ENCODE measurements around the gene ITGA7. TPM values are rescaled to one million over a fixed set of nuclear protein-coding genes. Genes with fewer than 3 reads are reported as not detected.

ITGA7 gene
- total RNA-seq, 6 donors from 2014 or later: 4.6 to 30.4 (median 9.0) TPM

GRCh38 chr12:55670276-55670675, 37.4 kb downstream of the ITGA7 start:
- no peaks in the 10 kb centered on the region for H3K9me3 ChIP-seq
- no peak overlapping the region for H3K27ac ChIP-seq
- ATAC-seq (ENCODE audit: low FRiP score in 2 of 2): no peak
- TF ChIP-seq POLR2A (IDR thresholded peaks at IDR 0.05) (no peak), POLR2AphosphoS5 (IDR thresholded peaks at IDR 0.05) (no peak), EP300 (IDR thresholded peaks at IDR 0.05) (no peak)
- TF ChIP-seq, protein P1, sequence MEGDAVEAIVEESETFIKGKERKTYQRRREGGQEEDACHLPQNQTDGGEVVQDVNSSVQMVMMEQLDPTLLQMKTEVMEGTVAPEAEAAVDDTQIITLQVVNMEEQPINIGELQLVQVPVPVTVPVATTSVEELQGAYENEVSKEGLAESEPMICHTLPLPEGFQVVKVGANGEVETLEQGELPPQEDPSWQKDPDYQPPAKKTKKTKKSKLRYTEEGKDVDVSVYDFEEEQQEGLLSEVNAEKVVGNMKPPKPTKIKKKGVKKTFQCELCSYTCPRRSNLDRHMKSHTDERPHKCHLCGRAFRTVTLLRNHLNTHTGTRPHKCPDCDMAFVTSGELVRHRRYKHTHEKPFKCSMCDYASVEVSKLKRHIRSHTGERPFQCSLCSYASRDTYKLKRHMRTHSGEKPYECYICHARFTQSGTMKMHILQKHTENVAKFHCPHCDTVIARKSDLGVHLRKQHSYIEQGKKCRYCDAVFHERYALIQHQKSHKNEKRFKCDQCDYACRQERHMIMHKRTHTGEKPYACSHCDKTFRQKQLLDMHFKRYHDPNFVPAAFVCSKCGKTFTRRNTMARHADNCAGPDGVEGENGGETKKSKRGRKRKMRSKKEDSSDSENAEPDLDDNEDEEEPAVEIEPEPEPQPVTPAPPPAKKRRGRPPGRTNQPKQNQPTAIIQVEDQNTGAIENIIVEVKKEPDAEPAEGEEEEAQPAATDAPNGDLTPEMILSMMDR (IDR thresholded peaks at IDR 0.05): no peak
- H3K4me1 ChIP-seq: no peaks in the 10 kb centered on the region
- H3K27me3 ChIP-seq: no peaks in the 10 kb centered on the region
- no peaks in the 10 kb centered on the region for H3K36me3 ChIP-seq
- no peak for DNase-seq
- no peak overlapping the region for H3K4me3 ChIP-seq

DNA sequence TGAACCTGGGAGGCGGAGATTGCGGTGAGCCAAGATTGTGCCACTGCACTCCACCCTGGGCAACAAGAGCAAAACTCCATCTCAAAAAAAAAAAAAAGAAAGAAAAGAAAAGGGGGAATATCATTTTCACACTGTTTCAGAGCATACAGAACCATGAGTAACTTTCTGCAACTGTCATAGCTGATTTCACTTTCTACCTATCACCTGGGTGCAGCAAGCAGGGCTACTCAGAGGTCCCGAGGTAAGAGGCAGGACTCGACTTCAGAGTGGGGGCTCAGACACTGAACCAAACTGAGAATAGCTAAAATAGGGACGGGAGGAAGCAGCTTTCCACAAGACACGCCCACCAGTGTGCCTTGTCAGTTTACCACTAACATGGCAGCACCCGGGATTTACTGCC, 41.2 kb downstream of the ITGA7 start:
- H3K36me3 ChIP-seq: no peaks in the 10 kb centered on the region
- TF ChIP-seq EP300 (IDR thresholded peaks at IDR 0.05) (no peak), POLR2A (IDR thresholded peaks at IDR 0.05) (no peak), POLR2AphosphoS5 (IDR thresholded peaks at IDR 0.05) (no peak)
- TF ChIP-seq, protein P1 (IDR thresholded peaks at IDR 0.05): no peak
- WGBS, 2 donors: 77 to 82% methylated on average over 7 of the region's 7 CpGs
- no peaks in the 10 kb centered on the region for H3K9me3 ChIP-seq
- H3K4me1 ChIP-seq: no peaks in the 10 kb centered on the region
- DNase-seq (no peak), ATAC-seq (ENCODE audit: low FRiP score in 2 of 2) (no peak)
- H3K27me3 ChIP-seq: no peaks in the 10 kb centered on the region
- H3K27ac ChIP-seq: no peak overlapping the region
- no peak overlapping the region for H3K4me3 ChIP-seq

DNA sequence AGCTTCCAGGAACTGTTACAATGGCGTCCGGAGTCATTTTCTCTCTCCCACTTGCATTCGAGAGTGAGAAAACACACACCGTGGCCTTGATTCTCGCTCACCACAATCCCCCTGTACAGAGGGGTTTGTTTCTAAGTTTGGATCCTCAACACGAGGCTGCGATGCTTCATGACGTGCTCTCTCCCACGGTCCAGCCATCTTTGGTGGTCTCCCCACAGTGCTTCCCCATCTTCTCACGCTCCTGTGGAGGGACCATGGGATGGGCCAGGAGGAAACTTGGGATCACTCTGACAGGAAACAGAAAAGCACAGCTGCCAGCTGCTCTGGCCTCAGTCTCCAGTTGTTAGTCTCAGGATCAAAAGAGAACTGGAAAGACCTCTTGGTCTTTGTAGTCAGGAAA, 42.9 kb downstream of the ITGA7 start:
- no peak for ATAC-seq (ENCODE audit: low FRiP score in 2 of 2)
- no peak for DNase-seq
- H3K36me3 ChIP-seq: no peaks in the 10 kb centered on the region
- 78 to 89% methylated on average over 9 to 10 of the region's 10 CpGs for WGBS, 2 donors
- H3K4me1 ChIP-seq: no peaks in the 10 kb centered on the region
- no peaks in the 10 kb centered on the region for H3K9me3 ChIP-seq
- no peak overlapping the region for H3K27ac ChIP-seq
- H3K27me3 ChIP-seq: no peaks in the 10 kb centered on the region
- no peak overlapping the region for H3K4me3 ChIP-seq
- TF ChIP-seq EP300 (IDR thresholded peaks at IDR 0.05) (no peak), POLR2AphosphoS5 (IDR thresholded peaks at IDR 0.05) (no peak), POLR2A (IDR thresholded peaks at IDR 0.05) (no peak)
- TF ChIP-seq, protein P1 (IDR thresholded peaks at IDR 0.05): no peak

DNA sequence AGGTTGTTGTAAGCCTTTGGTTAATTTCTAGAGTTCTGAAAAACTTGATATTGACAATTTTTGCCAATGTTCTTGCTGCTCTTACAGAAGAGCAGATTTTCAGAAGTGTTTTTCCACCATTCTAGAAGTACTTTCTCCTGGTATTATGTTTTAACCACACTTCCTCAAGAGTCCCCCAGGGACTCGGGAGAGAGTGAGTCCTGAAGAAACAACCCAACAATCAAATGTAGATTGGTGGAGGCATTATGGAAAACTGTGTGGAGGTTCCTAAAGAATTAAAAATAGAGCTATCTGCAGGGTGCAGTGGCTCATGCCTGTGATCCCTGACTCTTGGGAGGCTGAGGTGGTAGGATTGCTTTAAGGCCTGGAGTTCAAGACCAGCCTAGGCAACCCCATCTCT, 44.3 kb downstream of the ITGA7 start:
- ATAC-seq (ENCODE audit: low FRiP score in 2 of 2) (no peak), DNase-seq (no peak)
- Histone ChIP-seq H3K27me3 (no peaks in the 10 kb centered on the region), H3K4me3 (no peak overlapping the region), H3K27ac (no peak overlapping the region), H3K4me1 (peaks cover 0 to 4% (median under 1%) of the 10 kb centered on the region in 4 donors), H3K36me3 (no peaks in the 10 kb centered on the region), H3K9me3 (no peaks in the 10 kb centered on the region)
- 21 to 29% methylated on average over 1 of the region's 1 CpG for WGBS, 2 donors
- TF ChIP-seq, protein P1 (IDR thresholded peaks at IDR 0.05): no peak
- TF ChIP-seq POLR2A (IDR thresholded peaks at IDR 0.05) (no peak), EP300 (IDR thresholded peaks at IDR 0.05) (no peak), POLR2AphosphoS5 (IDR thresholded peaks at IDR 0.05) (no peak)

Data from upper lobe of left lung (tissue), 6 donors.